ENCODE measurements around the gene GHR.
A peak's percentile ranks its signal among the peaks of the same experiment; 100 is the strongest.

DNA sequence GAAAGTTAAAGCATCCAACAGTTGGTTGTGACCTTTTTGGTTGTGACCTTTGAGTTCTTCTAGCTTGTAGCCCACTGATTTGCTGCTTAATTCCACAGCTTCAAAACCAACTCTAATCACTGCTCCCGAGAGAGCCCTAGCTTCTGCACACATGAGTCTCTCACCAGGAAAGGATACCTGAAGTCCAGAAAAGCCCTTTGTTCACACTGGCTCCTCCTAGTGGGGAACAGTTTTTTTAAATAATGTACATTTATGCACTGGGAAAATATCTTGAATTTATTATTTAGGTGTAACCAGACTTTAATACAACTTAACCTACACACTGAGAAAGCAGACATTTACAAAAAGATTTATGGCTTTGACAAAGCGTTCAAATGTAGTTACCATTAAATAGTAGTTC is 213.2 kb downstream of the GHR start:
- TF ChIP-seq POLR2A (IDR thresholded peaks at IDR 0.05) = no peak
- TF ChIP-seq, protein P1, sequence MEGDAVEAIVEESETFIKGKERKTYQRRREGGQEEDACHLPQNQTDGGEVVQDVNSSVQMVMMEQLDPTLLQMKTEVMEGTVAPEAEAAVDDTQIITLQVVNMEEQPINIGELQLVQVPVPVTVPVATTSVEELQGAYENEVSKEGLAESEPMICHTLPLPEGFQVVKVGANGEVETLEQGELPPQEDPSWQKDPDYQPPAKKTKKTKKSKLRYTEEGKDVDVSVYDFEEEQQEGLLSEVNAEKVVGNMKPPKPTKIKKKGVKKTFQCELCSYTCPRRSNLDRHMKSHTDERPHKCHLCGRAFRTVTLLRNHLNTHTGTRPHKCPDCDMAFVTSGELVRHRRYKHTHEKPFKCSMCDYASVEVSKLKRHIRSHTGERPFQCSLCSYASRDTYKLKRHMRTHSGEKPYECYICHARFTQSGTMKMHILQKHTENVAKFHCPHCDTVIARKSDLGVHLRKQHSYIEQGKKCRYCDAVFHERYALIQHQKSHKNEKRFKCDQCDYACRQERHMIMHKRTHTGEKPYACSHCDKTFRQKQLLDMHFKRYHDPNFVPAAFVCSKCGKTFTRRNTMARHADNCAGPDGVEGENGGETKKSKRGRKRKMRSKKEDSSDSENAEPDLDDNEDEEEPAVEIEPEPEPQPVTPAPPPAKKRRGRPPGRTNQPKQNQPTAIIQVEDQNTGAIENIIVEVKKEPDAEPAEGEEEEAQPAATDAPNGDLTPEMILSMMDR (IDR thresholded peaks at IDR 0.05) = peak in 1 of 6 experiments; percentile 7
